HepG2 (cell line): ENCODE data around the gene NECAP2. TPM values are rescaled to one million over a fixed set of nuclear protein-coding genes. Genes with fewer than 3 reads are reported as not detected.

Source experiments
- ATM ChIP-seq: fragments of 450-650 bp; IDR thresholded peaks from 2 replicates; pipeline ENCODE4 v1.7.1; 2017; ENCODE audit warnings: mild to moderate bottlenecking, borderline replicate concordance
- FOXC1 ChIP-seq: sonication (generic); formaldehyde crosslinking; IDR thresholded peaks from 2 replicates; pipeline ENCODE4 v1.8.0; 2022; ENCODE audit warnings: mild to moderate bottlenecking, missing genetic modification reagents, borderline replicate concordance
- KDM4B ChIP-seq: sonication (generic); formaldehyde crosslinking; IDR thresholded peaks from 2 replicates; pipeline ENCODE4 v1.4.0; 2020; ENCODE audit warnings: missing genetic modification reagents
- KDM6A ChIP-seq: IDR thresholded peaks from 2 replicates; pipeline ENCODE4 v1.6.1; 2016; ENCODE audit warnings: low read depth
- MYC ChIP-seq: sonication (generic); formaldehyde crosslinking; IDR thresholded peaks from 2 replicates; pipeline ENCODE4 v1.9.0; 2021; ENCODE audit warnings: missing genetic modification reagents, borderline replicate concordance
- PHF20 ChIP-seq: sonication (generic); formaldehyde crosslinking; IDR thresholded peaks from 2 replicates; pipeline ENCODE4 v1.5.0; 2020; ENCODE audit warnings: mild to moderate bottlenecking, missing genetic modification reagents
- PRDM4 ChIP-seq: sonication (generic); formaldehyde crosslinking; IDR thresholded peaks from 2 replicates; pipeline ENCODE4 v1.9.0; 2021; ENCODE audit warnings: missing genetic modification reagents, borderline replicate concordance
- RERE ChIP-seq: IDR thresholded peaks from 2 replicates; pipeline ENCODE4 v1.6.1; 2016; ENCODE audit warnings: low read depth, missing genetic modification reagents, missing compliant biosample characterization
- SMC3 ChIP-seq: IDR thresholded peaks from 2 replicates; pipeline ENCODE4 v1.6.1; 2011; ENCODE audit warnings: low read length, improper control_type of control experiment
- STAG1 ChIP-seq: sonication (generic); formaldehyde crosslinking; IDR thresholded peaks from 2 replicates; pipeline ENCODE4 v1.4.0; 2020; ENCODE audit warnings: missing genetic modification reagents
- STAT5B ChIP-seq: sonication (generic); formaldehyde crosslinking; IDR thresholded peaks from 2 replicates; pipeline ENCODE4 v1.4.0; 2020; ENCODE audit warnings: missing genetic modification reagents
- ZNF17 ChIP-seq: sonication (generic); formaldehyde crosslinking; IDR thresholded peaks from 2 replicates; pipeline ENCODE4 v1.5.0; 2020; ENCODE audit warnings: mild to moderate bottlenecking, missing genetic modification reagents
- ZNF33B ChIP-seq: sonication (generic); formaldehyde crosslinking; IDR thresholded peaks from 2 replicates; pipeline ENCODE4 v1.5.1; 2020; ENCODE audit warnings: mild to moderate bottlenecking, missing genetic modification reagents
- ZNF562 ChIP-seq: sonication (generic); formaldehyde crosslinking; IDR thresholded peaks from 2 replicates; pipeline ENCODE4 v1.8.0; 2022; ENCODE audit warnings: missing genetic modification reagents, borderline replicate concordance
- ZNF816 ChIP-seq: sonication (generic); formaldehyde crosslinking; IDR thresholded peaks from 2 replicates; pipeline ENCODE4 v1.8.0; 2022; ENCODE audit warnings: missing genetic modification reagents, mild to moderate bottlenecking, borderline replicate concordance
- ZSCAN29 ChIP-seq: sonication (generic); formaldehyde crosslinking; conservative IDR thresholded peaks from 2 replicates; pipeline ENCODE4 v1.4.0; 2020; ENCODE audit warnings: mild to moderate bottlenecking, missing genetic modification reagents
- polyA plus RNA-seq, 8 experiments: library from polyadenylated mRNA; depleted of rRNA in 3 of 8; stranded (reverse) in 7 of 8; unstranded in 1 of 8; fragments of >200 nt; fragmentation: Illumina TruSeq in 4 of 8; extraction: Trizol in 4 of 8; gene quantifications; 2 replicates each; pipeline versions ENCODE4 v1.2.1 to v1.2.3, GENCODE V29; 2011 to 2016; ENCODE audit warnings: low read depth in 4 of 8, missing spikeins in 1 of 8, mixed read lengths in 1 of 8; ENCODE audit not compliant: insufficient read depth in 1 of 8
- total RNA-seq, 5 experiments: library from RNA; depleted of rRNA; stranded (reverse); fragments of >200 nt; fragmentation: Illumina TruSeq; extraction: Trizol; gene quantifications; 2 replicates each; pipeline ENCODE4 v1.2.3, GENCODE V29; 2016; ENCODE audit warnings: low read depth in 1 of 5
- TF ChIP-seq, protein P1 (sequence below): sonication (generic); formaldehyde crosslinking; IDR thresholded peaks from 2 replicates; pipeline ENCODE4 v1.4.0; 2020; ENCODE audit warnings: missing genetic modification reagents, borderline replicate concordance
- TF ChIP-seq, protein P2 (sequence below): sonication (generic); formaldehyde crosslinking; conservative IDR thresholded peaks from 2 replicates; pipeline ENCODE4 v1.5.0; 2020; ENCODE audit warnings: missing genetic modification reagents

NECAP2 gene
- total and polyA plus RNA-seq, 2 of the 13 experiments (the other 11 are each of a cell fraction or from before 2014, with no cell fraction given): 38.5 to 52.3 TPM

DNA sequence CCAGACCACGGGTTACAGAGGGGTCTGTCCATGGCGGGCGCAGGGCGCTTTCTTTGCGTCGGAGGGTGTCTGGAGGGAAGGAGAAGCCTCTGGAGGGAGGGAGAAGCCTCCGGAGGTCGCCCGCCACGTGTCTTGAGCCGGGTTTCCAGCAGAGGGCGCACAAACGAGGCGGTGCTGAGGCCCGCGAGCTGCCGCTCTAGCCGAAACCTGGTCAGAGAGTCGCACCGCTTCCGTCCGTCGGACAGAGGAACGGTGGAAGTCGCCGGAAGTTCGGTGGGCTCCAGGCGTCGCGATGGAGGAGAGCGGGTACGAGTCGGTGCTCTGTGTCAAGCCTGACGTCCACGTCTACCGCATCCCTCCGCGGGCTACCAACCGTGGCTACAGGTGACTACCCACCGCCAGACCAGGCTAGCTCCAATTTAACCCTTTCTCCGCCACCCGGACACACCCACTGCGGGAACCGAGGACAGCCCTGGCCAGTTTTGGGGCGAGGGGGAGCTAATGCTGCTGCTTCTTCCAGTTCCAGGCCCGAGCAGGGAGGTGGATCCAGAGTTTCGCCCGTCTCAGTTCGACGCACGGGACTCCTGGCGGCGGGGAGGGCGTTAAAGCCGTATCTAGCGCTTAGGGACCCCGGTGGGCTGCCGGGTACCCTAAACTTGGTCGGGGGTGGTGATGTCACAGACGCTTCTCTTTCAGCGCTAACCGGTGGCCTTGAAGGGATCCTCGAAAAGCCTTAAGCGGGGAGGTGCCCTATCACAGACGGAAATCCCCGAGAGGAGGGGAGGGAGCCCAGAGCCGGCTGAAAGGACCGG is at the start of gene NECAP2 (continued):
- TF ChIP-seq SMC3 (no peak), MYC (peak; percentile 99), ATM (no peak), KDM4B (CRISPR knock-in tag) (peak; percentile 95; the same call in 1 of the 2 replicates), STAT5B (CRISPR knock-in tag) (no peak), STAG1 (peak; percentile 50), FOXC1 (CRISPR knock-in tag) (peak; percentile 89), PRDM4 (CRISPR knock-in tag) (no peak), ZNF17 (CRISPR knock-in tag) (no peak), RERE (CRISPR knock-in tag) (peak; percentile 12; the same call in 1 of the 2 replicates), KDM6A (CRISPR knock-in tag) (no peak), ZSCAN29 (0 out of 2 replicates have a peak, but pooled peaks have one; percentile 55), ZNF33B (CRISPR knock-in tag) (no peak), PHF20 (peak; percentile 96), ZNF562 (CRISPR knock-in tag) (no peak), ZNF816 (CRISPR knock-in tag) (0 out of 2 replicates have a peak, but pooled peaks have one; percentile 71)
- TF ChIP-seq, protein P1, sequence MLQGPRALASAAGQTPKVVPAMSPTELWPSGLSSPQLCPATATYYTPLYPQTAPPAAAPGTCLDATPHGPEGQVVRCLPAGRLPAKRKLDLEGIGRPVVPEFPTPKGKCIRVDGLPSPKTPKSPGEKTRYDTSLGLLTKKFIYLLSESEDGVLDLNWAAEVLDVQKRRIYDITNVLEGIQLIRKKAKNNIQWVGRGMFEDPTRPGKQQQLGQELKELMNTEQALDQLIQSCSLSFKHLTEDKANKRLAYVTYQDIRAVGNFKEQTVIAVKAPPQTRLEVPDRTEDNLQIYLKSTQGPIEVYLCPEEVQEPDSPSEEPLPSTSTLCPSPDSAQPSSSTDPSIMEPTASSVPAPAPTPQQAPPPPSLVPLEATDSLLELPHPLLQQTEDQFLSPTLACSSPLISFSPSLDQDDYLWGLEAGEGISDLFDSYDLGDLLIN (CRISPR knock-in tag): no peak
- TF ChIP-seq, protein P2, sequence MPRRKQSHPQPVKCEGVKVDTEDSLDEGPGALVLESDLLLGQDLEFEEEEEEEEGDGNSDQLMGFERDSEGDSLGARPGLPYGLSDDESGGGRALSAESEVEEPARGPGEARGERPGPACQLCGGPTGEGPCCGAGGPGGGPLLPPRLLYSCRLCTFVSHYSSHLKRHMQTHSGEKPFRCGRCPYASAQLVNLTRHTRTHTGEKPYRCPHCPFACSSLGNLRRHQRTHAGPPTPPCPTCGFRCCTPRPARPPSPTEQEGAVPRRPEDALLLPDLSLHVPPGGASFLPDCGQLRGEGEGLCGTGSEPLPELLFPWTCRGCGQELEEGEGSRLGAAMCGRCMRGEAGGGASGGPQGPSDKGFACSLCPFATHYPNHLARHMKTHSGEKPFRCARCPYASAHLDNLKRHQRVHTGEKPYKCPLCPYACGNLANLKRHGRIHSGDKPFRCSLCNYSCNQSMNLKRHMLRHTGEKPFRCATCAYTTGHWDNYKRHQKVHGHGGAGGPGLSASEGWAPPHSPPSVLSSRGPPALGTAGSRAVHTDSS: no peak
